Measurements from ENCODE around the gene STAT3.

The STAT3 gene

DNA sequence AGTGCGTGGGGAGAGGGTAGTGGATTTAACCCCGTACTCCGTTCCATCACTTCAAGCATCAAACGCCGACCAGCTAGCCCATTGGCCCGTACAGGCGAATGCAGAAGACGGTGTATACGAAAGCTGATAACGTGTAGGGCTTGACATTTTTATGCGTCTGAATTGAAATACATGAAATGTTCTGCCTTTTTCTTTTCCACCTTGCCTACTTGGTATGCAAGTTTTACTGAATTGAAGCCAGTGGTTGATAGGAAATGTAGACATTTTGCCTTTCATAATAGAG is 834 bp upstream of the STAT3 start:
- TF ChIP-seq, protein P1, sequence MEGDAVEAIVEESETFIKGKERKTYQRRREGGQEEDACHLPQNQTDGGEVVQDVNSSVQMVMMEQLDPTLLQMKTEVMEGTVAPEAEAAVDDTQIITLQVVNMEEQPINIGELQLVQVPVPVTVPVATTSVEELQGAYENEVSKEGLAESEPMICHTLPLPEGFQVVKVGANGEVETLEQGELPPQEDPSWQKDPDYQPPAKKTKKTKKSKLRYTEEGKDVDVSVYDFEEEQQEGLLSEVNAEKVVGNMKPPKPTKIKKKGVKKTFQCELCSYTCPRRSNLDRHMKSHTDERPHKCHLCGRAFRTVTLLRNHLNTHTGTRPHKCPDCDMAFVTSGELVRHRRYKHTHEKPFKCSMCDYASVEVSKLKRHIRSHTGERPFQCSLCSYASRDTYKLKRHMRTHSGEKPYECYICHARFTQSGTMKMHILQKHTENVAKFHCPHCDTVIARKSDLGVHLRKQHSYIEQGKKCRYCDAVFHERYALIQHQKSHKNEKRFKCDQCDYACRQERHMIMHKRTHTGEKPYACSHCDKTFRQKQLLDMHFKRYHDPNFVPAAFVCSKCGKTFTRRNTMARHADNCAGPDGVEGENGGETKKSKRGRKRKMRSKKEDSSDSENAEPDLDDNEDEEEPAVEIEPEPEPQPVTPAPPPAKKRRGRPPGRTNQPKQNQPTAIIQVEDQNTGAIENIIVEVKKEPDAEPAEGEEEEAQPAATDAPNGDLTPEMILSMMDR (conservative IDR thresholded peaks at IDR 0.05; ENCODE audit: low read depth): no peak
- POLR2A ChIA-PET (ENCODE audit: low non-redundant PET): interaction anchor here (1.1 kb wide), 1 partner anchor 34 kb away, joined by 11 read pairs; the partner anchor contains the start of gene CAVIN1
- no peak for DNase-seq (ENCODE audit: low spot score)
- H3K27ac ChIP-seq: peak overlapping the region; percentile 97
- CTCF ChIA-PET: interaction anchor here (0.7 kb wide), 1 partner anchor 59 kb away, joined by 3 read pairs; no protein-coding TSS in a partner anchor

DNA sequence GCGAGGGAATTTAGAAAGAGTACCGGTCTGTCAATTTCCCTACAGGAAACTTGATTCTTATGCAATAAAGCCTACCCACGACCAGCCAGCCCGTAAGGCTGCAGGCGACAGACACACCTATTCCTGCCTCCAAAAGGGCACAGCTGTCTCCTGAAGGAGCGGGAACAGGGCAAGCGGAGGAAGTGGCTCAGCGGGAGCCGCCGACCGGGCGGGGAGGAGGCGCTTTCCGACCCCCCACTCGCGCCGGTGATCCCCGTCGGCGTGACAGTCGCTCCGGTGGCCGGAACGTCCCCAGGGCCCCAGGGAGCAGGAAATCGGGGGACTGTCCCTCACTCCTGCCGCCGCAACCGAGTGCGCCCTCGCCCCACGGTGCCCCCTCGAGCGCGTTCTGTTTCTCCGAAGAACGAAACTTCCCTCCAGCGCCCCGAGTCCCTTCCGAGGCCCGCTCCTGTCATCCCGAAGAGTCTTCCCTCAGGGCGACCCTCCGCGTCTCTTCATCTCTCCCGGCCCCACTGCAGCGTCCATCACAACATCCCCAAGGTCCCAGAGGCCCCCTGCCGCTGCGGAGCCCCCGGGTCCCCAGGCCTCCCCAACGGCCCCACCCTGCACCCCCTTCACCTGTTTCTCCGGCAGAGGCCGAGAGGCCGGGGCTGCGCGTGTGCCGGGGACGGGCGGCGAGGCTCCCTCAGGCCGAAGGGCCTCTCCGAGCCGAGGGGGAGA is 421 bp downstream of the STAT3 start:
- peak overlapping the region; percentile 97 for H3K27ac ChIP-seq
- TF ChIP-seq, protein P1 (conservative IDR thresholded peaks at IDR 0.05; ENCODE audit: low read depth): no peak
- ChIA-PET POLR2A (ENCODE audit: low non-redundant PET) (interaction anchor here (1.1 kb wide), 1 partner anchor 35 kb away, joined by 11 read pairs; the partner anchor contains the start of gene CAVIN1), CTCF (interaction anchor here (0.6 kb wide), 1 partner anchor 59 kb away, joined by 9 read pairs; no protein-coding TSS in a partner anchor)
- peak; percentile 49 for DNase-seq (ENCODE audit: low spot score)

DNA sequence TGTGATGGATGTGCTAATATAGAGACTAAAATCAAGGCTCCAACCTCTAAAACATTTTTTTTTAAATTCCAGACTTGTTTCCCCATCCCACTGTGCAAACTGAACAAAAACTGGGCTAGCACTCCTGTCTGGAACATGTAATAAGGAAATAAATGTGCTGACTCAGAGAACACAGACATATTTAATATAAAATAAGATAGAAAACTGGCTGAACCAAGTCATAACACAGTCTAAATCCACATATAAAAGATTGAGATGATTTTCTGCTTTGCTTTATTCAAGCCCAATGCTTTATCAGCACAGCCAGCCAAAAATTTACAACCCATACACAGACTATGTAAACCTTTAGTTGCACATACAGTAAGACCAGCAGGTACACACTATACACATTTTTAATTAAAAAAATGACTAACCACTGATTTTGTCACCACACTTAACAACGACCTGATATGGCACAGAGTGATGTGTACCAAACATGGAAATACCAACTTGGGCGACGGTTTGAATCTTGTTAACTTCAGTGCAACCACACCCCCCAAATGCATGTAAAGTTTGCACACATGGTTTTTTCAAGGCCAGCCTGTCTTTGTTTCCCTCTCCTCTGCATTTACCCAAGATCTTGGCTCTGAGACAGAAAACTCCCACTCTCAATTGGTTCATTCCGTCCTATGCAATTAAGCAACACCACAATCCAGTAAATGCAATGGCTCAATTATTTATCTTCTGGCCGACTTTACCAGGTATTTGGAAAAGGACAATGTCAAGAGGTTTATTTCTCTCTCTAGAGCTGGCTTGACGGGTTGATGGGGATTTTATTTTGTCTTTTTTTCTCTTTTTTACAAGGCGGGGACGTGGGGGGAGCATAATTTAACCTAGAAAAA is 1.2 kb downstream of the STAT3 start:
- peak; percentile 54 for DNase-seq (ENCODE audit: low spot score)
- H3K27ac ChIP-seq: peak overlapping the region; percentile 97
- ChIA-PET CTCF (no interaction called here), POLR2A (ENCODE audit: low non-redundant PET) (no interaction called here)
- TF ChIP-seq, protein P1 (conservative IDR thresholded peaks at IDR 0.05; ENCODE audit: low read depth): no peak

DNA sequence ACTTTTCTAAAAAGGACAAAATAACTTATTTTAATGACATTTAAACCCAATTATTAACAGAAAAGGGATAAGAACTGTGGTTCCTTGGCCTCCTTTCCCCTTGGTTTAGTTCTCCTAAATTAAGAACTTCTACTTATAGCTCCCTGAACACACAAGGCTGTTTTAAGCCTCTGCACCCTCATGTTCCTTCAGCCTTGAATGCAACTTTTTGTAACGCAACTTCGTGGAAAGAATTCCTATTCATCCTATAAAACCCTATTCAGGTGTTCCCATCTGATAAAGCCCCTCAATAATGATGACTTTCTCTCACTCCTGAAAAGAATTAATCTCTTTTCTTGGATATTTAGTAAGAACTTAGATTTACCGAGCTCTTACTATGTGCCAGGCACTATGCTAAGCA is 6.3 kb downstream of the STAT3 start:
- TF ChIP-seq, protein P1 (conservative IDR thresholded peaks at IDR 0.05; ENCODE audit: low read depth): no peak
- H3K27ac ChIP-seq: no peak overlapping the region
- CTCF ChIA-PET: no interaction called here
- DNase-seq (ENCODE audit: low spot score): no peak
- POLR2A ChIA-PET (ENCODE audit: low non-redundant PET): no interaction called here

DNA sequence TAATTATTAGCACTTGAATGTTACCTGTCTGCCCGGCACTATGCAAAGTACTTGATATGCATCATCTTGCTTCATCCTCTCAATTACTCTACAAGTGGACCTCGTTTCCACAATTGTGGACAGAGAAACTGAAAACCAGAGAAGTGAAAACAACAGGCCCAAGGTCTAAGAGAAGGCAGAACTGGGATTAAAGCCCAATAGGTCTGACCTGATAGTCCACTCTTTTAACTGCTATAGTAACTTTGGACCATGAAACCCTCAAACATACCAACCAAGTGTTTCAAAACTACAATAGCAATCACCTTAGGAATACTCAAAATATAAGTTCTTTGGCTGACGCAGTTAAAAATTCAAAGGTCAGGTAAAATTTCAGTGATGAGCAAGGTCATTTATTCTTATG is 7.3 kb downstream of the STAT3 start:
- TF ChIP-seq, protein P1 (conservative IDR thresholded peaks at IDR 0.05; ENCODE audit: low read depth): no peak
- ChIA-PET CTCF (no interaction called here), POLR2A (ENCODE audit: low non-redundant PET) (no interaction called here)
- H3K27ac ChIP-seq: no peak overlapping the region
- no peak for DNase-seq (ENCODE audit: low spot score)

DNA sequence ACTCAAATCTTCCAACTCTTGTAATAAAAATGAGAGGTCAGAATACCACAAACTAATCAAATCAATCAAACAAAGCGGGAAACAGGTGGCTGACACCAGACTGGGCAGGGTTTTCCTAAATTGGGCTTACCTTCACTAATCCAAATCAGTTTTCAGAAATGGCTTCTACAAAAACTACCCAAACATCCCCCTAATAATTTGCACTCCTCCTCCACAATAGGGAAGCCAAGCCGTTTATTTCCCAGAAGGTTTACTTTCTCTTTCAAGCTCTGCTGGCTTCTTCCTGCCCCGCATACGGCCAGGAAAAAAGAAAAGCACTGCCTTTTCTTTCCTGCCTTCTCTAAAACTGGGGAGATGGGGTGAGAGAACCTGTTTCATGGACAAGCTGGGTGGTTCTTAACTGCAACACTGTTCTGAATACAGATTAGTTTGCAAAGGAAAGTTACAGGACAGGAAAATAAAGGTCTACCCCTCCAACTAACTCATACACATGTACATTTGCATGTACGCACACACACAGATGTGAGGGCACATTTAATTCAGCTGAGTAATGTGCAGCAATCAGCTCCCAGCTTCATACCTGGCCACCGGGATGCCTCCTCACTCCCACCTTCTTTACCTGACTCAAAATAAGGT is 9.2 kb downstream of the STAT3 start:
- TF ChIP-seq, protein P1 (conservative IDR thresholded peaks at IDR 0.05; ENCODE audit: low read depth): no peak
- POLR2A ChIA-PET (ENCODE audit: low non-redundant PET): no interaction called here
- peak; percentile 41 for DNase-seq (ENCODE audit: low spot score)
- no peak overlapping the region for H3K27ac ChIP-seq
- CTCF ChIA-PET: interaction anchor here (0.7 to 1.0 kb wide), 2 partner anchors 50 to 82 kb away, joined by 3 to 4 read pairs; no protein-coding TSS in a partner anchor

Data from RWPE1 (cell line).